GM19025 (cell line): ENCODE results near the gene ERBB4.
"Not testable (repeated sequence)": the region's sequence is repeated elsewhere in the genome, so short reads cannot be mapped to it uniquely, and the experiment has no call there.

Experiments used
- ATAC-seq: cut with Tn5 transposase; IDR thresholded peaks from one replicate; pipeline ENCODE4 v1.9.1; 2021; ENCODE audit warnings: mild to moderate bottlenecking, low read depth, moderate library complexity; ENCODE audit not compliant: unreplicated experiment

The ERBB4 gene

GRCh38 chr2:212028798-212029394, 509.7 kb downstream of the ERBB4 start:
- no peak for ATAC-seq

GRCh38 chr2:212027681-212028628, 510.6 kb downstream of the ERBB4 start:
- no peak for ATAC-seq

- no peak for ATAC-seq
Measured at GRCh38 chr2:212024040-212024439, 514.6 kb downstream of the ERBB4 start.

GRCh38 chr2:212022966-212023365, 515.6 kb downstream of the ERBB4 start:
- ATAC-seq, result no peak

GRCh38 chr2:212021947-212022346, 516.7 kb downstream of the ERBB4 start:
- no peak for ATAC-seq

- no peak for ATAC-seq
Measured at GRCh38 chr2:212015588-212015987, 523.0 kb downstream of the ERBB4 start.

- ATAC-seq, result no peak
Measured at GRCh38 chr2:212013626-212014025, 525.0 kb downstream of the ERBB4 start.

GRCh38 chr2:212010305-212010704, 528.3 kb downstream of the ERBB4 start:
- not testable (repeated sequence) for ATAC-seq

- ATAC-seq, result no peak
Measured at GRCh38 chr2:212007972-212008371, 530.6 kb downstream of the ERBB4 start.

GRCh38 chr2:212005085-212005671, 533.4 kb downstream of the ERBB4 start:
- no peak for ATAC-seq

GRCh38 chr2:212001325-212001724, 537.3 kb downstream of the ERBB4 start:
- ATAC-seq, result no peak

GRCh38 chr2:211996857-211997256, 541.7 kb downstream of the ERBB4 start:
- ATAC-seq, result no peak

- ATAC-seq, result no peak
Measured at GRCh38 chr2:211994806-211995205, 543.8 kb downstream of the ERBB4 start.

- no peak for ATAC-seq
Measured at GRCh38 chr2:211990335-211990734, 548.3 kb downstream of the ERBB4 start.

GRCh38 chr2:211986313-211986712, 552.3 kb downstream of the ERBB4 start:
- no peak for ATAC-seq

GRCh38 chr2:211985393-211985792, 553.2 kb downstream of the ERBB4 start:
- ATAC-seq, result no peak

- no peak for ATAC-seq
Measured at GRCh38 chr2:211982162-211982561, 556.4 kb downstream of the ERBB4 start.

- ATAC-seq, result no peak
Measured at GRCh38 chr2:211981451-211981850, 557.2 kb downstream of the ERBB4 start.

GRCh38 chr2:211976076-211976475, 562.5 kb downstream of the ERBB4 start:
- no peak for ATAC-seq

GRCh38 chr2:211967234-211967633, 571.4 kb downstream of the ERBB4 start:
- no peak for ATAC-seq

GRCh38 chr2:211963969-211964368, 574.6 kb downstream of the ERBB4 start:
- ATAC-seq, result no peak
